HepG2 (cell line): Measurements from ENCODE around the gene ADRM1. TPM values are rescaled to one million over a fixed set of nuclear protein-coding genes. Genes with fewer than 3 reads are reported as not detected.
A peak's percentile ranks its signal among the peaks of the same experiment; 100 is the strongest.

Experiments
- CERS6 ChIP-seq: sonication (generic); formaldehyde crosslinking; IDR thresholded peaks from 2 replicates; pipeline ENCODE4 v1.5.0; 2020; ENCODE audit warnings: missing genetic modification reagents
- EHMT2 ChIP-seq: fragments of 200-600 bp; sonication (generic); IDR thresholded peaks from 2 replicates; pipeline ENCODE4 v1.7.0; 2017; ENCODE audit warnings: antibody characterized with exemption, low read depth, low read length, borderline replicate concordance
- FOXM1 ChIP-seq: sonication (generic); formaldehyde crosslinking; IDR thresholded peaks from 2 replicates; pipeline ENCODE4 v1.5.0; 2020; ENCODE audit warnings: missing genetic modification reagents
- HOXA9 ChIP-seq: sonication (generic); formaldehyde crosslinking; IDR thresholded peaks from 2 replicates; pipeline ENCODE4 v1.8.1; 2022; ENCODE audit warnings: missing genetic modification reagents, mild to moderate bottlenecking, moderate library complexity, borderline replicate concordance
- JUN ChIP-seq: sonication (generic); formaldehyde crosslinking; IDR thresholded peaks from 2 replicates; pipeline ENCODE4 v1.4.0; 2020; ENCODE audit warnings: mild to moderate bottlenecking, missing genetic modification reagents
- MBNL3 ChIP-seq: fragments of 250-450 bp; sonication (Bioruptor Pico); conservative IDR thresholded peaks from 2 replicates; pipeline ENCODE4 v1.8.0; 2022; ENCODE audit warnings: mild to moderate bottlenecking, inconsistent platforms
- RFX1 ChIP-seq: fragments of 450-650 bp; IDR thresholded peaks from 2 replicates; pipeline ENCODE4 v1.6.1; 2017
- SATB2 ChIP-seq: sonication (generic); formaldehyde crosslinking; IDR thresholded peaks from 2 replicates; pipeline ENCODE4 v1.5.0; 2020; ENCODE audit warnings: missing genetic modification reagents
- TCF12 ChIP-seq, 2 experiments: fragments of 450-650 bp in 1 of 2; sonication (generic) in 1 of 2; formaldehyde crosslinking in 1 of 2; IDR thresholded peaks; 2 replicates each; pipeline versions ENCODE4 v1.6.1 to v1.8.0; 2017 to 2022; ENCODE audit warnings: antibody characterized with exemption in 1 of 2, mild to moderate bottlenecking in 1 of 2, missing genetic modification reagents in 1 of 2, moderate library complexity in 1 of 2
- TRAFD1 ChIP-seq: sonication (generic); formaldehyde crosslinking; IDR thresholded peaks from 2 replicates; pipeline ENCODE4 v1.5.1; 2020; ENCODE audit warnings: missing genetic modification reagents, mild to moderate bottlenecking, borderline replicate concordance
- YY1 ChIP-seq: IDR thresholded peaks from 2 replicates; pipeline ENCODE4 v1.6.1; 2011; ENCODE audit warnings: low read length, low read depth, moderate library complexity, mild to moderate bottlenecking; ENCODE audit not compliant: insufficient read depth, insufficient replicate concordance
- ZBTB34 ChIP-seq: sonication (generic); formaldehyde crosslinking; IDR thresholded peaks from 2 replicates; pipeline ENCODE4 v1.8.0; 2022; ENCODE audit warnings: mild to moderate bottlenecking, missing genetic modification reagents
- ZNF143 ChIP-seq: sonication (generic); formaldehyde crosslinking; IDR thresholded peaks from 2 replicates; pipeline ENCODE4 v1.4.0; 2020; ENCODE audit warnings: missing genetic modification reagents
- ZNF343 ChIP-seq: sonication (generic); formaldehyde crosslinking; IDR thresholded peaks from 2 replicates; pipeline ENCODE4 v1.4.0; 2020; ENCODE audit warnings: mild to moderate bottlenecking, missing genetic modification reagents
- ZNF350 ChIP-seq: sonication (generic); formaldehyde crosslinking; IDR thresholded peaks from 2 replicates; pipeline ENCODE4 v1.4.0; 2020; ENCODE audit warnings: mild to moderate bottlenecking, low read depth, missing genetic modification reagents, borderline replicate concordance
- ZNF407 ChIP-seq: sonication (generic); formaldehyde crosslinking; IDR thresholded peaks from one replicate; pipeline ENCODE4 v1.5.1; 2020; ENCODE audit warnings: mild to moderate bottlenecking, missing genetic modification reagents; ENCODE audit errors: not compliant biosample characterization
- polyA plus RNA-seq, 8 experiments: library from polyadenylated mRNA; depleted of rRNA in 3 of 8; stranded (reverse) in 7 of 8; unstranded in 1 of 8; fragments of >200 nt; fragmentation: Illumina TruSeq in 4 of 8; extraction: Trizol in 4 of 8; gene quantifications; 2 replicates each; pipeline versions ENCODE4 v1.2.1 to v1.2.3, GENCODE V29; 2011 to 2016; ENCODE audit warnings: low read depth in 4 of 8, missing spikeins in 1 of 8, mixed read lengths in 1 of 8; ENCODE audit not compliant: insufficient read depth in 1 of 8
- total RNA-seq, 5 experiments: library from RNA; depleted of rRNA; stranded (reverse); fragments of >200 nt; fragmentation: Illumina TruSeq; extraction: Trizol; gene quantifications; 2 replicates each; pipeline ENCODE4 v1.2.3, GENCODE V29; 2016; ENCODE audit warnings: low read depth in 1 of 5

Gene ADRM1
- total and polyA plus RNA-seq, 2 of the 13 experiments (the other 11 are each of a cell fraction or from before 2014, with no cell fraction given), result 92.9 to 154 TPM

GRCh38 chr20:62302341-62303061, at the start of gene ADRM1 (continued):
- TF ChIP-seq CERS6 (CRISPR knock-in tag) (no peak), ZBTB34 (CRISPR knock-in tag) (no peak), EHMT2 (no peak), YY1 (peak; percentile 85), HOXA9 (no peak), ZNF143 (peak; percentile 70), MBNL3 (CRISPR knock-in tag) (no peak), SATB2 (no peak), ZNF343 (CRISPR knock-in tag) (no peak), FOXM1 (no peak), TRAFD1 (CRISPR knock-in tag) (no peak), JUN (no peak), ZNF407 (CRISPR knock-in tag) (peak; percentile 72), RFX1 (no peak), ZNF350 (0 out of 2 replicates have a peak, but pooled peaks have one; percentile 64), TCF12 (IDR thresholded peaks at IDR 0.05) (no peak), TCF12 (CRISPR knock-in tag; IDR thresholded peaks at IDR 0.05) (no peak)
